Right renal cortex interstitium (tissue), 3 donors: Measurements from ENCODE around the gene ZNF492. TPM values are rescaled to one million over a fixed set of nuclear protein-coding genes. Genes with fewer than 3 reads are reported as not detected.

Experiments
- polyA plus RNA-seq, 3 donors: library from polyadenylated mRNA; unstranded; fragments of 120-200 nt; gene quantifications; one replicate each; pipeline ENCODE4 v1.2.1, GENCODE V29; 2013; ENCODE audit not compliant: insufficient read length in 3 of 3

ZNF492 gene
- polyA plus RNA-seq, 3 donors = 2.3 to 3.3 (median 3.0) TPM

Other genes with a start within 250 kb of the ZNF492 start
- 1 to 10 TPM; 3.1 to 6.0 (median 3.8) TPM for gene ZNF98, start 212.0 kb upstream of the ZNF492 start, polyA plus RNA-seq
- 1 to 10 TPM in 2 of 3 donors, under 1 TPM in 1; 0.59 to 1.6 (median 1.1) TPM for gene ZNF99, start 149.8 kb downstream of the ZNF492 start, polyA plus RNA-seq
- gene ZNF723, start 198.0 kb downstream of the ZNF492 start, polyA plus RNA-seq = under 1 TPM in 2 of 3 donors, not detected in 1; 0.10 to 0.14 TPM